Endothelial cell of umbilical vein (primary cell): Measurements from ENCODE around the gene SUGCT. TPM values are rescaled to one million over a fixed set of nuclear protein-coding genes. Genes with fewer than 3 reads are reported as not detected.

Experiments
- BruUV-seq: library from RNA; stranded (reverse); fragments of 400-500 nt; replicated peaks from 2 replicates; lab custom pipeline; 2021; lab: Mats Ljungman, UMichigan
- CTCF ChIA-PET: fragments of 300-600, 350-600 bp; sonication (Branson Sonifier 250); formaldehyde crosslinking; loops from one replicate; lab custom pipeline; 2021; ENCODE audit warnings: antibody characterized with exemption, inconsistent platforms; lab: Charles Lee
- POLR2A ChIA-PET: fragments of 300-600, 350-600 bp; sonication (Branson Sonifier 250); formaldehyde crosslinking; loops from one replicate; lab custom pipeline; 2021; ENCODE audit warnings: antibody characterized with exemption, inconsistent platforms; lab: Charles Lee
- DNase-seq: peaks from one replicate; pipeline ENCODE4 v3.0.0-alpha.2; 2011; ENCODE audit warnings: low read depth, low spot score
- FAIRE-seq: peaks from 2 replicates; lab custom pipeline; 2011; peaks lifted over from hg19 to GRCh38; lab: Jason Lieb, UNC
- H2AFZ ChIP-seq: 2 replicates; pipeline ENCODE4 v1.6.0; 2012; ENCODE audit warnings: low read depth, low read length, control low read depth, inconsistent platforms
- H3K27ac ChIP-seq: 2 replicates; pipeline ENCODE4 v1.5.1; 2011; ENCODE audit warnings: low read depth, mild to moderate bottlenecking, control low read depth, low read length, moderate library complexity; ENCODE audit not compliant: insufficient read depth
- H3K27me3 ChIP-seq, 2 experiments: 2 replicates each; pipeline versions ENCODE4 v1.6.0 to v1.6.1; 2011; ENCODE audit warnings: low read length in 2 of 2, mixed read lengths in 1 of 2; ENCODE audit not compliant: control insufficient read depth in 2 of 2, insufficient read depth in 2 of 2
- H3K36me3 ChIP-seq, 2 experiments: 2 replicates in 1 of 2; 3 replicates in 1 of 2; pipeline ENCODE4 v1.5.1; 2011; ENCODE audit warnings: low read length in 2 of 2, mild to moderate bottlenecking in 1 of 2, moderate library complexity in 1 of 2; ENCODE audit not compliant: control insufficient read depth in 2 of 2, insufficient read depth in 2 of 2; ENCODE audit errors: extremely low read depth in 1 of 2
- H3K4me1 ChIP-seq: 3 replicates; pipeline ENCODE4 v1.5.1; 2011; ENCODE audit warnings: mild to moderate bottlenecking, low read length; ENCODE audit not compliant: control insufficient read depth, insufficient read depth; ENCODE audit errors: extremely low read depth
- H3K4me2 ChIP-seq: 2 replicates; pipeline ENCODE4 v1.6.1; 2011; ENCODE audit warnings: low read length, control low read depth, mixed read lengths; ENCODE audit not compliant: insufficient read depth
- H3K4me3 ChIP-seq, 3 experiments: fragments of 200-600 bp in 1 of 3; sonication (generic), shearing (Covaris generic) in 1 of 3; replicated peaks in 1 of 3; 2 replicates each; pipeline ENCODE4 v1.5.1; 2011 to 2016; ENCODE audit warnings: control low read depth in 3 of 3, low read length in 3 of 3, mild to moderate bottlenecking in 2 of 3, inconsistent platforms in 1 of 3, low read depth in 1 of 3, moderate library complexity in 1 of 3; ENCODE audit not compliant: insufficient read depth in 1 of 3
- H3K79me2 ChIP-seq: 2 replicates; pipeline ENCODE4 v1.6.0; 2012; ENCODE audit warnings: low read length, inconsistent platforms; ENCODE audit not compliant: control insufficient read depth, insufficient read depth
- H3K9ac ChIP-seq: replicated peaks from 2 replicates; pipeline ENCODE3; 2011; ENCODE audit warnings: low read length, control low read depth; ENCODE audit not compliant: insufficient read depth; ENCODE audit errors: extremely low read depth
- H3K9me1 ChIP-seq: replicated peaks from 3 replicates; pipeline ENCODE4 v1.6.0; 2011; ENCODE audit warnings: mild to moderate bottlenecking, low read length; ENCODE audit not compliant: control insufficient read depth, insufficient read depth; ENCODE audit errors: extremely low read depth
- H3K9me3 ChIP-seq: replicated peaks from 2 replicates; pipeline ENCODE4 v1.5.1; 2012; ENCODE audit warnings: low read length, inconsistent platforms; ENCODE audit not compliant: control insufficient read depth, insufficient read depth
- H4K20me1 ChIP-seq: replicated peaks from 2 replicates; pipeline ENCODE3; 2011; ENCODE audit warnings: mild to moderate bottlenecking, low read length; ENCODE audit not compliant: control insufficient read depth, insufficient read depth; ENCODE audit errors: extremely low read depth
- CTCF ChIP-seq, 2 donors: IDR thresholded peaks; 1 replicate in 1 of 2; 2 replicates in 1 of 2; pipeline ENCODE4 v1.5.1; 2011; ENCODE audit warnings: low read length in 2 of 2, mild to moderate bottlenecking in 2 of 2, moderate library complexity in 2 of 2, control low read depth in 1 of 2, inconsistent platforms in 1 of 2, low read depth in 1 of 2; ENCODE audit not compliant: insufficient read depth in 1 of 2; ENCODE audit errors: extremely low read depth in 1 of 2
- EZH2 ChIP-seq: IDR thresholded peaks from 2 replicates; pipeline ENCODE4 v1.6.1; 2012; ENCODE audit warnings: borderline replicate concordance, low read depth, mild to moderate bottlenecking, moderate library complexity, low read length, inconsistent platforms; ENCODE audit not compliant: severe bottlenecking
- FOS ChIP-seq: IDR thresholded peaks from 2 replicates; pipeline ENCODE4 v1.6.1; 2011; ENCODE audit warnings: mild to moderate bottlenecking, low read length, moderate library complexity, borderline replicate concordance; ENCODE audit not compliant: insufficient read depth
- GATA2 ChIP-seq: IDR thresholded peaks from 2 replicates; pipeline ENCODE4 v1.7.0; 2011; ENCODE audit warnings: low read depth, mild to moderate bottlenecking, moderate library complexity, mixed read lengths, low read length; ENCODE audit not compliant: insufficient read length, insufficient read depth
- JUN ChIP-seq: IDR thresholded peaks from 2 replicates; pipeline ENCODE4 v1.6.1; 2011; ENCODE audit warnings: borderline replicate concordance, low read depth; ENCODE audit not compliant: insufficient read length, insufficient read depth
- MAX ChIP-seq: IDR thresholded peaks from 2 replicates; pipeline ENCODE4 v1.6.1; 2011; ENCODE audit not compliant: insufficient read depth, insufficient read length
- MYC ChIP-seq: IDR thresholded peaks from one replicate; pipeline ENCODE4 v1.6.1; 2011; ENCODE audit warnings: mild to moderate bottlenecking, low read depth, low read length
- POLR2A ChIP-seq: IDR thresholded peaks from 2 replicates; pipeline ENCODE4 v1.6.1; 2012; ENCODE audit warnings: low read depth, mild to moderate bottlenecking, control low read depth, low read length
- POLR2AphosphoS5 ChIP-seq: IDR thresholded peaks from 2 replicates; pipeline ENCODE4 v1.6.1; 2012; ENCODE audit warnings: low read depth, mild to moderate bottlenecking, control low read depth, low read length, moderate library complexity; ENCODE audit not compliant: insufficient read depth
- dilution Hi-C: fragments of 300-500 bp; cut with MboI; formaldehyde crosslinking; loops from one replicate; pipeline ENCODE4 v1.15.0; 2019; ENCODE audit warnings: low sequenced_read_pairs; ENCODE audit not compliant: extremely low pct_ligation_motif_present
- intact Hi-C: fragments of 100-400 bp; cut with micrococcal nuclease; formaldehyde crosslinking; loops from one replicate; pipeline ENCODE4 v1.10.0; 2022
- polyA plus RNA-seq, 4 experiments: library from polyadenylated mRNA; depleted of rRNA in 3 of 4; stranded (reverse) in 3 of 4; unstranded in 1 of 4; fragments of >200 nt; gene quantifications; 2 replicates each; pipeline versions ENCODE4 v1.2.1 to v1.2.3, GENCODE V29; 2011 to 2012; ENCODE audit warnings: missing spikeins in 1 of 4
- total RNA-seq: library from RNA; stranded (reverse); gene quantifications from 2 replicates; pipeline ENCODE4 v1.2.3, GENCODE V29; 2021

Gene SUGCT
- total and polyA plus RNA-seq, 2 donors (not counting 3 experiments of a cell fraction or from before 2014, with no cell fraction given), result 1.2 to 1.4 TPM

DNA sequence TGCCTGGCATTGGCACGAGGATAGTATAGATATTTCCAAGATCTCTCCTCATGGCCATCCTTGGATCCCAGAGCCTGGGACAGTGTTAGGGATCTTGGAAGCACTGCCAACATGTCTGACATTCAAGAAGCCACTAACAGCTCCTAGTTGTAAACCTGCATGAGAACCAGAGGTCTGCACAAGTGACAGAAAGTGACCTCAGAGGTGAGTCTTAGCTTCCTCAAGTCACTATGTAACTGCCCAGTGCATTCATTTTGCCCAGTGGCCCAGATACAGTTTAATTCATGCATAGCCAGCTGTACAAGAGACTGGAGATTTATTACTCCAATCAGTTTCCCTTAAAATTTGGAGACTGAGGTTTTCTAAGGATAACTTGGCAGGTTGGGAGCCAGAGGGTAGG, 16.7 kb downstream of the SUGCT start:
- no peak overlapping the region for H3K9ac ChIP-seq
- H3K9me1 ChIP-seq, result no peaks in the 10 kb centered on the region
- DNase-seq (no peak), FAIRE-seq (no peak)
- ChIA-PET POLR2A (no interaction called here), CTCF (no interaction called here)
- no peak overlapping the region for H3K4me3 ChIP-seq
- TF ChIP-seq CTCF (IDR thresholded peaks at IDR 0.05; ENCODE audit: extremely low read depth in 1 of 2, insufficient read depth in 1 of 2, low read depth in 1 of 2, low read length in 2 of 2) (no peak), MYC (no peak), POLR2A (no peak), FOS (no peak), EZH2 (no peak), JUN (no peak), POLR2AphosphoS5 (no peak), GATA2 (no peak), MAX (no peak)
- dilution Hi-C loops (no loop called here), intact Hi-C loops (no loop called here)
- no peak overlapping the region for H3K4me2 ChIP-seq
- no peak overlapping the region for H2AFZ ChIP-seq
- no peaks in the 10 kb centered on the region for H3K27me3 ChIP-seq
- H3K36me3 ChIP-seq, result no peaks in the 10 kb centered on the region
- no TSS peak for BruUV-seq
- H3K9me3 ChIP-seq, result no peaks in the 10 kb centered on the region
- no peaks in the 10 kb centered on the region for H3K79me2 ChIP-seq
- no peak overlapping the region for H3K27ac ChIP-seq
- no peaks in the 10 kb centered on the region for H4K20me1 ChIP-seq
- no peaks in the 10 kb centered on the region for H3K4me1 ChIP-seq
